A375 (cell line): Measurements from ENCODE around the gene HNRNPA1L2. TPM values are rescaled to one million over a fixed set of nuclear protein-coding genes. Genes with fewer than 3 reads are reported as not detected.

Experiments used
- total RNA-seq: library from RNA; depleted of rRNA; stranded (reverse); fragments of >200 nt; shearing (Covaris generic); gene quantifications from 2 replicates; pipeline ENCODE4 v1.2.3, GENCODE V29; 2014; rRNA removed

Gene HNRNPA1L2
- 6.1 and 6.6 TPM in 2 replicates for total RNA-seq

DNA sequence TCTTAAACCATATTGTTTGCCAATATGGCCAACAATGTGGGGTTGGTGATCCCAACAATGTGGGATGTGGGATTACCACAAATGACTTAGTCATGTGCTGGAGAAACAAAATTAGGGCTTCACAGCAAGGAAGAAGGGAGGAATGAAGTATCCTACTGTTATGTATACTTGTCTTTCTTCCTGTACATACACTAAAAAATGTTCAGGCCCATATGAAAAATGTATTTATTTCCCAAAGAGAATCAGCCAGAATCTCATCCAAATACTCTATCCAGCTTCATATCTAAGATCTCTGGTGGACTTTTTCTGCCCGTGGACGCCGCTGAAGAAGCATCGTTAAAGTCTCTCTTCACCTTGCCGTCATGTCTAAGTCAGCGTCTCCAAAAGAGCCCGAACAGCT is at the start of gene HNRNPA1L2:
Gene HNRNPA1L2 (plus strand): TSS at position 301 of the 400 bp plus-strand sequence. CDS start 62 bp downstream, at position 363.

DNA sequence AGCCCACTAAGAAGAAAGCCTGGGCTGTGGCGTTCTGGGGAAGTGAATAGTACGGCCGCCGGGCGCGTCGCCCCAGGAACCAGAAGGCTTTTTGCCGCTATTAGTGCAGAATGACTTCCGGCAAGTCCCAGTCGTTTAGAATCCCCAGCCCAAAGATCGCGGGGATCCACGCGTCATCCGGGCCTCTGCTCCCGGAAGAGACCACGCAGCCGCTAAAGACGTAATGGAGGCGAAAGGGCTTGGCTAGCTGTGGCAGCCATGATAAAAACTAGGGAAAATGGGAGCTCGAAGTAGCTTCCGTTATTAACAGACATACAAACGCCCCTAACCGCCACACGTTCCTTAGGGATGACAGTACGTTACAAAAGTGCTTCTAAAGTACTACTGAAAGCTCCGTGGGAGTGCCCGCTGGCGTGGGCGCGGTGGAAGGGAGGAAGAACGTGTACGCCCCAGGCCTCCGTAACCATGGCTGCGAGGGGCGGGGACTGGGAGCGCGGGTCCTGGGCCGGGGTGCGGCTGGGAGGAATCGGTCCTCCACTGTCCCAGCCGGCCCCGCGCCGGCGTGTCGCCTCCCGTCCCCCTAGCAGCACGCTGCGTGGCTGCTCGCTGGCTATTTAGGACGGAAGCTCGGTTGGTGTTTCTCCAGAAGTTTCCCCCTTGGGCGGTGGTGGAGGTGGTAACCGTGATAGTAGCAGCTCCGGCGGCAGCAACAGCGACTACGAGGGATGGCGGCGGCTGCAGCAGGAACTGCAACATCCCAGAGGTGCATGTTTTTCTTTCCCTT is 10.2 kb downstream of the HNRNPA1L2 start, which contains the start of gene SUGT1:
Gene SUGT1 (plus strand): TSS at position 641 of the 784 bp plus-strand sequence. CDS start 85 bp downstream, at position 726.

Other genes starting within 250 kb of the HNRNPA1L2 start
- 0.85 and 1.4 TPM in 2 replicates for gene THSD1, start 236.3 kb upstream of the HNRNPA1L2 start, total RNA-seq
- gene VPS36, start 191.8 kb upstream of the HNRNPA1L2 start, total RNA-seq: 22.4 and 24.4 TPM in 2 replicates
- gene CKAP2, start 187.0 kb upstream of the HNRNPA1L2 start, total RNA-seq: 32.8 and 39.1 TPM in 2 replicates
- gene SUGT1, start 10.4 kb downstream of the HNRNPA1L2 start, total RNA-seq: 46.5 and 47.5 TPM in 2 replicates
- not detected in 2 replicates for gene CNMD, start 97.4 kb downstream of the HNRNPA1L2 start, total RNA-seq
- gene PCDH8, start 206.2 kb downstream of the HNRNPA1L2 start, total RNA-seq: 0.05 TPM in 1 of 2 replicates, not detected in the other